ENCODE data around the gene ZNF407. TPM values are rescaled to one million over a fixed set of nuclear protein-coding genes. Genes with fewer than 3 reads are reported as not detected.
A peak's percentile ranks its signal among the peaks of the same experiment; 100 is the strongest.

ZNF407 gene
- total RNA-seq, 1 experiment from 2014 or later = 7.6 TPM

- Histone ChIP-seq H3K9me3 (ENCODE audit: control insufficient read depth in 1 of 2, insufficient read depth in 1 of 2, low read depth in 1 of 2, low read length in 2 of 2) (no peaks in the 10 kb centered on the region), H4K20me1 (ENCODE audit: insufficient read depth) (no peaks in the 10 kb centered on the region), H3K36me3 (ENCODE audit: control insufficient read depth in 1 of 2, insufficient read depth in 2 of 2, low read length in 2 of 2) (no peaks in the 10 kb centered on the region), H3K9ac (ENCODE audit: low read length) (peak overlapping the region; percentile 90), H3K27ac (ENCODE audit: low read depth, low read length) (peak overlapping the region; percentile 90), H2AFZ (ENCODE audit: low read depth, low read length, poor library complexity, severe bottlenecking) (peak overlapping the region; percentile 80), H3K9me2 (ENCODE audit: insufficient read depth) (no peaks in the 10 kb centered on the region), H3K4me2 (ENCODE audit: low read length) (peak overlapping the region; percentile 81), H3K79me2 (ENCODE audit: insufficient read depth, low read length) (peaks cover 57% of the 10 kb centered on the region), H3K4me3 (replicated peaks in 1 of 2; ENCODE audit: low read depth in 1 of 2, low read length in 2 of 2) (peak overlapping the region; percentile 78 to 83), H3K27me3 (ENCODE audit: insufficient read depth, low read length) (no peaks in the 10 kb centered on the region), H3K4me1 (ENCODE audit: control insufficient read depth in 1 of 2, insufficient read depth in 2 of 2, low read length in 2 of 2) (peaks cover 12 to 17% of the 10 kb centered on the region in 2 experiments)
- ChIA-PET CTCF (no interaction called here), RAD21 (ENCODE audit: low non-redundant PET in 1 of 2, low total read pairs in 2 of 2, uncharacterized antibody in 2 of 2, unreplicated experiment in 2 of 2) (no interaction called here), POLR2A (interaction anchor here (1.0 kb wide), 1 partner anchor 45 kb away, joined by 3 read pairs; no protein-coding TSS in a partner anchor)
- intact Hi-C loops (cut with micrococcal nuclease) = loop anchor here (10.0 kb wide), 1 partner anchor 102 kb away; the partner anchor contains the start of gene CNDP2
- DNase-seq (ENCODE audit: low read depth, low spot score) (no peak), ATAC-seq (peak; percentile 59)
- BruUV-seq (replicated peaks) = no TSS peak
- TF ChIP-seq SRF (IDR thresholded peaks at IDR 0.05; ENCODE audit: low read depth) = peak; percentile 41; the same call in 1 of the 2 replicates
- no peak for TF ChIP-seq CBX3 (IDR thresholded peaks at IDR 0.05; ENCODE audit: low read depth)
- TF ChIP-seq, protein P1, sequence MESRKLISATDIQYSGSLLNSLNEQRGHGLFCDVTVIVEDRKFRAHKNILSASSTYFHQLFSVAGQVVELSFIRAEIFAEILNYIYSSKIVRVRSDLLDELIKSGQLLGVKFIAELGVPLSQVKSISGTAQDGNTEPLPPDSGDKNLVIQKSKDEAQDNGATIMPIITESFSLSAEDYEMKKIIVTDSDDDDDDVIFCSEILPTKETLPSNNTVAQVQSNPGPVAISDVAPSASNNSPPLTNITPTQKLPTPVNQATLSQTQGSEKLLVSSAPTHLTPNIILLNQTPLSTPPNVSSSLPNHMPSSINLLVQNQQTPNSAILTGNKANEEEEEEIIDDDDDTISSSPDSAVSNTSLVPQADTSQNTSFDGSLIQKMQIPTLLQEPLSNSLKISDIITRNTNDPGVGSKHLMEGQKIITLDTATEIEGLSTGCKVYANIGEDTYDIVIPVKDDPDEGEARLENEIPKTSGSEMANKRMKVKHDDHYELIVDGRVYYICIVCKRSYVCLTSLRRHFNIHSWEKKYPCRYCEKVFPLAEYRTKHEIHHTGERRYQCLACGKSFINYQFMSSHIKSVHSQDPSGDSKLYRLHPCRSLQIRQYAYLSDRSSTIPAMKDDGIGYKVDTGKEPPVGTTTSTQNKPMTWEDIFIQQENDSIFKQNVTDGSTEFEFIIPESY (IDR thresholded peaks at IDR 0.05; ENCODE audit: extremely low read depth, insufficient replicate concordance, low read length) = no peak
- TF ChIP-seq, protein P2, sequence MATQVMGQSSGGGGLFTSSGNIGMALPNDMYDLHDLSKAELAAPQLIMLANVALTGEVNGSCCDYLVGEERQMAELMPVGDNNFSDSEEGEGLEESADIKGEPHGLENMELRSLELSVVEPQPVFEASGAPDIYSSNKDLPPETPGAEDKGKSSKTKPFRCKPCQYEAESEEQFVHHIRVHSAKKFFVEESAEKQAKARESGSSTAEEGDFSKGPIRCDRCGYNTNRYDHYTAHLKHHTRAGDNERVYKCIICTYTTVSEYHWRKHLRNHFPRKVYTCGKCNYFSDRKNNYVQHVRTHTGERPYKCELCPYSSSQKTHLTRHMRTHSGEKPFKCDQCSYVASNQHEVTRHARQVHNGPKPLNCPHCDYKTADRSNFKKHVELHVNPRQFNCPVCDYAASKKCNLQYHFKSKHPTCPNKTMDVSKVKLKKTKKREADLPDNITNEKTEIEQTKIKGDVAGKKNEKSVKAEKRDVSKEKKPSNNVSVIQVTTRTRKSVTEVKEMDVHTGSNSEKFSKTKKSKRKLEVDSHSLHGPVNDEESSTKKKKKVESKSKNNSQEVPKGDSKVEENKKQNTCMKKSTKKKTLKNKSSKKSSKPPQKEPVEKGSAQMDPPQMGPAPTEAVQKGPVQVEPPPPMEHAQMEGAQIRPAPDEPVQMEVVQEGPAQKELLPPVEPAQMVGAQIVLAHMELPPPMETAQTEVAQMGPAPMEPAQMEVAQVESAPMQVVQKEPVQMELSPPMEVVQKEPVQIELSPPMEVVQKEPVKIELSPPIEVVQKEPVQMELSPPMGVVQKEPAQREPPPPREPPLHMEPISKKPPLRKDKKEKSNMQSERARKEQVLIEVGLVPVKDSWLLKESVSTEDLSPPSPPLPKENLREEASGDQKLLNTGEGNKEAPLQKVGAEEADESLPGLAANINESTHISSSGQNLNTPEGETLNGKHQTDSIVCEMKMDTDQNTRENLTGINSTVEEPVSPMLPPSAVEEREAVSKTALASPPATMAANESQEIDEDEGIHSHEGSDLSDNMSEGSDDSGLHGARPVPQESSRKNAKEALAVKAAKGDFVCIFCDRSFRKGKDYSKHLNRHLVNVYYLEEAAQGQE (IDR thresholded peaks at IDR 0.05; ENCODE audit: low read depth) = no peak
- no peak for TF ChIP-seq RAD21 (IDR thresholded peaks at IDR 0.05; ENCODE audit: low read depth)
- no peak for TF ChIP-seq CTCF (IDR thresholded peaks at IDR 0.05 in 2 of 3, conservative IDR thresholded peaks at IDR 0.05 in 1 of 3; ENCODE audit: borderline replicate concordance in 1 of 3, insufficient read depth in 1 of 3, low read depth in 2 of 3, low read length in 2 of 3)
- peak; percentile 41; the same call in 1 of the 2 replicates for TF ChIP-seq SIN3A (IDR thresholded peaks at IDR 0.05; ENCODE audit: low read depth)
- peak; percentile 99 for TF ChIP-seq ZFX (IDR thresholded peaks at IDR 0.05)
- no peak for TF ChIP-seq POLR2A (IDR thresholded peaks at IDR 0.05; ENCODE audit: borderline replicate concordance, extremely low read depth, insufficient read depth, insufficient read length)
- TF ChIP-seq ZNF274 (IDR thresholded peaks at IDR 0.05; ENCODE audit: low read depth, low read length) = no peak
- TF ChIP-seq, protein P3, sequence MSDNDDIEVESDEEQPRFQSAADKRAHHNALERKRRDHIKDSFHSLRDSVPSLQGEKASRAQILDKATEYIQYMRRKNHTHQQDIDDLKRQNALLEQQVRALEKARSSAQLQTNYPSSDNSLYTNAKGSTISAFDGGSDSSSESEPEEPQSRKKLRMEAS (IDR thresholded peaks at IDR 0.05) = no peak; the same call in 1 of the 2 replicates
- TF ChIP-seq FOSL1 (IDR thresholded peaks at IDR 0.05; ENCODE audit: low read depth) = no peak
- TF ChIP-seq EZH2 (IDR thresholded peaks at IDR 0.05) = no peak
- no peak for TF ChIP-seq YY1 (IDR thresholded peaks at IDR 0.05; ENCODE audit: extremely low read depth, insufficient replicate concordance, low read depth, low read length)
- TF ChIP-seq SP1 (IDR thresholded peaks at IDR 0.05; ENCODE audit: low read depth) = no peak
- peak; percentile 24; the same call in 1 of the 2 replicates for TF ChIP-seq POLR2AphosphoS5 (IDR thresholded peaks at IDR 0.05; ENCODE audit: low read depth, low read length)
- no peak for TF ChIP-seq EGR1 (IDR thresholded peaks at IDR 0.05; ENCODE audit: low read depth)
- no peak for TF ChIP-seq CEBPB (IDR thresholded peaks at IDR 0.05; ENCODE audit: low read depth)
- TF ChIP-seq TCF7L2 (IDR thresholded peaks at IDR 0.05; ENCODE audit: borderline replicate concordance, extremely low read depth, insufficient read depth, insufficient read length) = no peak
- TF ChIP-seq ELF1 (IDR thresholded peaks at IDR 0.05; ENCODE audit: borderline replicate concordance, low read depth) = peak; percentile 62
- TF ChIP-seq JUND (IDR thresholded peaks at IDR 0.05) = no peak
Measured at GRCh38 chr18:74597034-74597661, 522 bp upstream of the ZNF407 start.
